SK-N-SH (cell line): ENCODE data around the gene GPR18. TPM values are rescaled to one million over a fixed set of nuclear protein-coding genes. Genes with fewer than 3 reads are reported as not detected.

ENCODE experiments used
- CTCF ChIA-PET: fragments of 300-600, 350-600 bp; formaldehyde crosslinking; extraction: SDS; loops from one replicate; lab custom pipeline; 2021; lab: Yijun Ruan, JAX
- POLR2A ChIA-PET: fragments of 350-600 bp; sonication (Branson Sonifier 250); formaldehyde crosslinking; extraction: SDS; loops from one replicate; lab custom pipeline; 2020; ENCODE audit warnings: antibody characterized with exemption, inconsistent platforms; lab: Yijun Ruan, JAX
- DNase-seq: peaks from one replicate; pipeline ENCODE4 v3.0.0; 2012
- H2AFZ ChIP-seq: fragments of 200-600 bp; sonication (generic); 2 replicates; pipeline ENCODE4 v1.8.1; 2016; ENCODE audit warnings: antibody characterized with exemption, mild to moderate bottlenecking, low read depth
- H3F3A ChIP-seq: fragments of 200-600 bp; sonication (generic); replicated peaks from 2 replicates; pipeline ENCODE3; 2016; ENCODE audit warnings: antibody characterized with exemption, mild to moderate bottlenecking; ENCODE audit not compliant: insufficient read depth
- H3K27ac ChIP-seq, 2 experiments: fragments of 200-500 bp in 1 of 2; fragments of 200-600 bp in 1 of 2; sonication (Bioruptor generic) in 1 of 2; sonication (generic), shearing (Covaris generic) in 1 of 2; 2 replicates each; pipeline versions ENCODE4 v1.5.1 to v1.6.1; 2014 to 2016; ENCODE audit warnings: low read depth in 2 of 2, inconsistent platforms in 1 of 2, low read length in 1 of 2, mild to moderate bottlenecking in 1 of 2, mixed read lengths in 1 of 2
- H3K27me3 ChIP-seq: fragments of 200-600 bp; sonication (generic), shearing (Covaris generic); 2 replicates; pipeline ENCODE4 v1.6.1; 2016; ENCODE audit warnings: mixed run types; ENCODE audit not compliant: insufficient read depth
- H3K36me3 ChIP-seq, 2 experiments: fragments of 200-500 bp in 1 of 2; fragments of 200-600 bp in 1 of 2; sonication (Bioruptor generic) in 1 of 2; sonication (generic) in 1 of 2; replicated peaks in 1 of 2; 2 replicates each; pipeline versions ENCODE3 to v1.5.1; 2014 to 2016; ENCODE audit warnings: low read length in 1 of 2, mild to moderate bottlenecking in 1 of 2; ENCODE audit not compliant: insufficient read depth in 2 of 2, control insufficient read depth in 1 of 2
- H3K4me1 ChIP-seq, 2 experiments: fragments of 200-500 bp in 1 of 2; fragments of 200-600 bp in 1 of 2; sonication (Bioruptor generic) in 1 of 2; sonication (generic), shearing (Covaris generic) in 1 of 2; 2 replicates each; pipeline versions ENCODE4 v1.5.1 to v1.6.1; 2014 to 2016; ENCODE audit warnings: low read depth in 1 of 2, low read length in 1 of 2, mixed run types in 1 of 2; ENCODE audit not compliant: insufficient read depth in 2 of 2, control insufficient read depth in 1 of 2
- H3K4me2 ChIP-seq: fragments of 200-600 bp; sonication (generic), shearing (Covaris generic); 2 replicates; pipeline ENCODE4 v1.6.1; 2017; ENCODE audit warnings: mixed run types
- H3K4me3 ChIP-seq, 2 experiments: fragments of 200-500 bp in 1 of 2; fragments of 200-600 bp in 1 of 2; sonication (Bioruptor generic) in 1 of 2; sonication (generic), shearing (Covaris generic) in 1 of 2; 2 replicates each; pipeline versions ENCODE4 v1.5.1 to v1.8.1; 2014 to 2016; ENCODE audit warnings: low read depth in 2 of 2, inconsistent platforms in 1 of 2, low read length in 1 of 2, mild to moderate bottlenecking in 1 of 2, mixed read lengths in 1 of 2, moderate library complexity in 1 of 2
- H3K79me2 ChIP-seq: fragments of 200-600 bp; sonication (generic); 2 replicates; pipeline ENCODE4 v1.8.1; 2017; ENCODE audit warnings: mild to moderate bottlenecking; ENCODE audit not compliant: insufficient read depth
- H3K9ac ChIP-seq: fragments of 200-600 bp; sonication (generic); 2 replicates; pipeline ENCODE4 v1.6.1; 2017; ENCODE audit warnings: mixed run types
- H3K9me2 ChIP-seq: fragments of 200-600 bp; sonication (generic); 2 replicates; pipeline ENCODE4 v1.6.1; 2017; ENCODE audit warnings: mixed run types
- H3K9me3 ChIP-seq: fragments of 200-600 bp; sonication (generic); 2 replicates; pipeline ENCODE4 v1.6.1; 2017; ENCODE audit warnings: mixed run types, mild to moderate bottlenecking, moderate library complexity
- H4K20me1 ChIP-seq: fragments of 200-600 bp; sonication (generic); 2 replicates; pipeline ENCODE4 v1.6.1; 2017; ENCODE audit warnings: mild to moderate bottlenecking, mixed run types; ENCODE audit not compliant: insufficient read depth
- CHD2 ChIP-seq: fragments of 150-350 bp; IDR thresholded peaks from 2 replicates; pipeline ENCODE4 v1.6.1; 2018; ENCODE audit warnings: low read length; ENCODE audit not compliant: partially characterized antibody
- ELF1 ChIP-seq: IDR thresholded peaks from 2 replicates; pipeline ENCODE4 v1.4.0; 2012
- FOSL2 ChIP-seq: IDR thresholded peaks from 2 replicates; pipeline ENCODE4 v1.4.0; 2012; ENCODE audit warnings: low read depth, mild to moderate bottlenecking, moderate library complexity, borderline replicate concordance
- MEF2A ChIP-seq: IDR thresholded peaks from 2 replicates; pipeline ENCODE4 v1.4.0; 2012; ENCODE audit warnings: low read depth, borderline replicate concordance
- POLR2AphosphoS5 ChIP-seq: IDR thresholded peaks from 2 replicates; pipeline ENCODE4 v1.6.1; 2012; ENCODE audit warnings: low read depth, low read length
- RAD21 ChIP-seq: IDR thresholded peaks from 2 replicates; pipeline ENCODE4 v1.6.1; 2012; ENCODE audit warnings: mild to moderate bottlenecking, low read length
- RCOR1 ChIP-seq: fragments of 150-350 bp; IDR thresholded peaks from 2 replicates; pipeline ENCODE4 v1.6.1; 2017; ENCODE audit warnings: antibody characterized with exemption, low read length
- RFX5 ChIP-seq: IDR thresholded peaks from 2 replicates; pipeline ENCODE4 v1.6.1; 2012; ENCODE audit warnings: mild to moderate bottlenecking, improper control_type of control experiment, low read length
- RXRA ChIP-seq: IDR thresholded peaks from 2 replicates; pipeline ENCODE4 v1.4.0; 2012; ENCODE audit warnings: low read depth, mild to moderate bottlenecking, borderline replicate concordance
- SIN3A ChIP-seq: IDR thresholded peaks from 2 replicates; pipeline ENCODE4 v1.6.1; 2012; ENCODE audit warnings: low read depth, mild to moderate bottlenecking, low read length, moderate library complexity, borderline replicate concordance
- TCF12 ChIP-seq: IDR thresholded peaks from 2 replicates; pipeline ENCODE4 v1.4.0; 2012
- YY1 ChIP-seq: IDR thresholded peaks from 2 replicates; pipeline ENCODE4 v1.4.0; 2012; ENCODE audit warnings: low read depth, mild to moderate bottlenecking
- WGBS: methylation state at CpG from one replicate; pipeline ENCODE4 v1.1.6; 2017; ENCODE audit warnings: low lambda C conversion rate; 5-methylcytosine and 5-hydroxymethylcytosine counted together
- polyA plus RNA-seq, 3 experiments: library from polyadenylated mRNA; depleted of rRNA; stranded (reverse); fragments of >200 nt; gene quantifications; 2 replicates each; pipeline ENCODE4 v1.2.3, GENCODE V29; 2012
- TF ChIP-seq, protein P1 (sequence below): fragments of 150-350 bp; IDR thresholded peaks from 2 replicates; pipeline ENCODE4 v1.6.1; 2016; ENCODE audit warnings: mild to moderate bottlenecking, low read depth, low read length
- TF ChIP-seq, protein P2 (sequence below): IDR thresholded peaks from 2 replicates; pipeline ENCODE4 v1.4.0; 2012; ENCODE audit warnings: low read depth, borderline replicate concordance
- TF ChIP-seq, protein P3 (sequence below): IDR thresholded peaks from 2 replicates; pipeline ENCODE4 v1.6.1; 2012; ENCODE audit warnings: mild to moderate bottlenecking, low read depth, low read length, moderate library complexity

GPR18 gene
- polyA plus RNA-seq, 1 of the 3 experiments (the other 2 are of a cell fraction) = not detected

DNA sequence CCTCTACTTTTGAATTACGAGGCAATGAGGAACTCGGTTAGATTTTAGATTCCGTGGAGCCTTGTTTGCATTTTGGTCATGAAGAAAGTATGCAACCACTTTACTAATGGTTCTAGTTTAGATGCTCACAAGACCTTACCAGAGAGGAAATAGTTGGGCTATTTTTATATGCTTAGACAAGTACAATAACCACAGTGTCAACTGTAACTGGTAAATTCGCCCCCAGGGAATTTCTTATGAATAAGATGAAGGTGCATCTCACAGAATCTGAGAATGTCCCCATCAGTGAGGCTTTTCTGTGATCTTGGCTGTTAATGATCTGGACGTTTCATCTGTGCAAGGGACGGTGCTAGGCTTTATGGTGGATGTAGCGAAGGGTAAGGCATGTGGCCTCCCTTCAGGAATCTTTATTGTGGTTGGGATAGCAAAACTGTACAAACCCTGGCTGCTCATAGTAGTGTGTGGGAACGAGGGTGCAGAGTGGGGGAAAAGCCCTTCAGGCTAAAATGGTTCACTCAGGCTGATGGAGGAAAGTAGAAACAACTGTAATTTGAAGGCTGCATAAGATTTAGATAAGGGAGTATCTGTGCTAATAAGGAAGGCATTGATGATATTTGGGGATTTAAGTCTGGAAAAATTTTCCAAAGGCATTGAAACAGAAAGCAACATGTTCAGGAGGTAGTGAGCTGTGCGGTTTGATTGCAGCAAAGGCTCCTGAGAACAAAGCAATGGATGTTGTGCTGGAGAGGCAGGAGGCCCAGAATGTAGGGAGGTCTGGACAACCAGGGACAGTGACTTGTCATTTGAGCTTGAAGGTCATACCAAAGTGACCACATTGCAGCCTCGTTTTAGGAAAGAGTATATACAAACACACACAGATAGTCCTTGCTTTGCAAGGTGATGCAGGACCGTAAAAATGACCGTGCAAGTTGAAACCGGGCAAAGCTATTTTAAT, 29.2 kb downstream of the GPR18 start:
- Histone ChIP-seq H3K36me3 (no peaks in the 10 kb centered on the region), H3K9ac (peak overlapping the region; percentile 7; the same call in 1 of the 2 replicates), H4K20me1 (no peaks in the 10 kb centered on the region; the same call in 1 of the 2 replicates), H2AFZ (no peak overlapping the region), H3K79me2 (peaks cover 76% of the 10 kb centered on the region), H3K9me3 (no peaks in the 10 kb centered on the region), H3K4me2 (peak overlapping the region; percentile 66), H3K4me3 (peak overlapping the region in 1 of 2 experiments; percentile 34; a peak in 1 of 4 replicates), H3K27me3 (no peaks in the 10 kb centered on the region), H3F3A (peaks cover 17% of the 10 kb centered on the region), H3K9me2 (no peaks in the 10 kb centered on the region), H3K4me1 (peaks cover 8 to 12% of the 10 kb centered on the region in 2 experiments; a peak in 3 of 4 replicates), H3K27ac (peak overlapping the region; percentile 60 to 71)
- ChIA-PET CTCF (interaction anchor here (1.1 kb wide), 1 partner anchor 207 kb away, joined by 4 read pairs; no protein-coding TSS in a partner anchor), POLR2A (no interaction called here)
- 0 out of 2 replicates have a peak, but pooled peaks have one; percentile 63 for TF ChIP-seq MEF2A
- TF ChIP-seq, protein P1, sequence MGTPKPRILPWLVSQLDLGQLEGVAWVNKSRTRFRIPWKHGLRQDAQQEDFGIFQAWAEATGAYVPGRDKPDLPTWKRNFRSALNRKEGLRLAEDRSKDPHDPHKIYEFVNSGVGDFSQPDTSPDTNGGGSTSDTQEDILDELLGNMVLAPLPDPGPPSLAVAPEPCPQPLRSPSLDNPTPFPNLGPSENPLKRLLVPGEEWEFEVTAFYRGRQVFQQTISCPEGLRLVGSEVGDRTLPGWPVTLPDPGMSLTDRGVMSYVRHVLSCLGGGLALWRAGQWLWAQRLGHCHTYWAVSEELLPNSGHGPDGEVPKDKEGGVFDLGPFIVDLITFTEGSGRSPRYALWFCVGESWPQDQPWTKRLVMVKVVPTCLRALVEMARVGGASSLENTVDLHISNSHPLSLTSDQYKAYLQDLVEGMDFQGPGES = no peak
- TF ChIP-seq TCF12 = 0 out of 2 replicates have a peak, but pooled peaks have one; percentile 23
- TF ChIP-seq FOSL2 = peak; percentile 53; the same call in 1 of the 2 replicates
- 66% methylated on average over 13 of the region's 13 CpGs for WGBS
- DNase-seq = peak; percentile 41

DNA sequence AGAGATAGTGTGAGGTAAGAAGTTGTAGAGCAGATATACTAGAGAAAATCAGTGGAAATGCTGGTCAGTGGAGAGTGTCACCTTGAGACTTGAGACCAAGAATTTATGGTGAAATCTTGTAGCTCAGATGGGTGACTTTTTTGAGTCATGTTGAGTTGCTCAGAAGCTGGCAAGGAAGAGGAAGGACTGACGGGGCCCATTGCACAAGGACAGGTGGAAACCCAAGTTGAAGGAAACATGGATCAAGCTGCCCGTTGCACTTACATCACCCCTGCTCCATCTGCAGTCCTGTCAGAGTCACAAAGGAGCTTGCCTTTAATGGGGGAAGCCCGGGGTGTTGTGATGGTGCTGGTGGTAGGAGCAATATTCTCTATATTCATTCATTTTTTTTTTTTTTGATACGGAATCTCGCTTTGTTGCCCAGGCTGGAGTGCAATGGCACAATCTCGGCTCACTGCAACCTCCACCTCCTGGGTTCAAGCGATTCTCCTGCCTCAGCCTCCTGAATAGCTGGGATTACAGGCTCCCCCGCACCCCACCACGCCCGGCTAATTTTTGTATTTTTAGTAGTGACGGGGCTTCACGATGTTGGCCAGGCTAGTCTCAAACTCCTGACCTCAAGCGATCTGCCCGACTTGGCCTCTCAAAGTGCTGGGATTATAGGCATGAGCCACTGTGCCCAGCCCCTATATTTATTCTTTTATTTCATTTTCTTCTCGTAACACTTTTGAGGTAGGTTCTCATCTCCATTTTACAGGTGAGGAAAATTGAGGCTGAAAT, 30.1 kb downstream of the GPR18 start:
- ChIA-PET CTCF (interaction anchor here (0.6 kb wide), 1 partner anchor 467 kb away, joined by 3 read pairs; no protein-coding TSS in a partner anchor), POLR2A (no interaction called here)
- peaks cover 79% of the 10 kb centered on the region for H3K79me2 ChIP-seq
- no peaks in the 10 kb centered on the region for H3K27me3 ChIP-seq
- peaks cover 8 to 12% of the 10 kb centered on the region in 2 experiments; a peak in 3 of 4 replicates for H3K4me1 ChIP-seq
- DNase-seq = no peak
- H3K9me3 ChIP-seq = no peaks in the 10 kb centered on the region
- H4K20me1 ChIP-seq = no peaks in the 10 kb centered on the region; the same call in 1 of the 2 replicates
- peak overlapping the region in 1 of 2 experiments; percentile 71; a peak in 2 of 4 replicates for H3K27ac ChIP-seq
- H2AFZ ChIP-seq = no peak overlapping the region
- H3F3A ChIP-seq = peaks cover 17% of the 10 kb centered on the region
- H3K9ac ChIP-seq = no peak overlapping the region
- peak overlapping the region; percentile 66 for H3K4me2 ChIP-seq
- H3K9me2 ChIP-seq = no peaks in the 10 kb centered on the region
- H3K36me3 ChIP-seq = peaks cover 0 to 2% of the 10 kb centered on the region in 2 experiments
- H3K4me3 ChIP-seq = no peak overlapping the region
- WGBS = 94% methylated on average over 14 of the region's 15 CpGs
- TF ChIP-seq SIN3A (no peak), YY1 (no peak), RXRA (no peak), RFX5 (no peak), POLR2AphosphoS5 (no peak), CHD2 (no peak), ELF1 (no peak), RAD21 (no peak), RCOR1 (no peak)
- TF ChIP-seq, protein P2, sequence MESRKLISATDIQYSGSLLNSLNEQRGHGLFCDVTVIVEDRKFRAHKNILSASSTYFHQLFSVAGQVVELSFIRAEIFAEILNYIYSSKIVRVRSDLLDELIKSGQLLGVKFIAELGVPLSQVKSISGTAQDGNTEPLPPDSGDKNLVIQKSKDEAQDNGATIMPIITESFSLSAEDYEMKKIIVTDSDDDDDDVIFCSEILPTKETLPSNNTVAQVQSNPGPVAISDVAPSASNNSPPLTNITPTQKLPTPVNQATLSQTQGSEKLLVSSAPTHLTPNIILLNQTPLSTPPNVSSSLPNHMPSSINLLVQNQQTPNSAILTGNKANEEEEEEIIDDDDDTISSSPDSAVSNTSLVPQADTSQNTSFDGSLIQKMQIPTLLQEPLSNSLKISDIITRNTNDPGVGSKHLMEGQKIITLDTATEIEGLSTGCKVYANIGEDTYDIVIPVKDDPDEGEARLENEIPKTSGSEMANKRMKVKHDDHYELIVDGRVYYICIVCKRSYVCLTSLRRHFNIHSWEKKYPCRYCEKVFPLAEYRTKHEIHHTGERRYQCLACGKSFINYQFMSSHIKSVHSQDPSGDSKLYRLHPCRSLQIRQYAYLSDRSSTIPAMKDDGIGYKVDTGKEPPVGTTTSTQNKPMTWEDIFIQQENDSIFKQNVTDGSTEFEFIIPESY = no peak
- TF ChIP-seq, protein P3, sequence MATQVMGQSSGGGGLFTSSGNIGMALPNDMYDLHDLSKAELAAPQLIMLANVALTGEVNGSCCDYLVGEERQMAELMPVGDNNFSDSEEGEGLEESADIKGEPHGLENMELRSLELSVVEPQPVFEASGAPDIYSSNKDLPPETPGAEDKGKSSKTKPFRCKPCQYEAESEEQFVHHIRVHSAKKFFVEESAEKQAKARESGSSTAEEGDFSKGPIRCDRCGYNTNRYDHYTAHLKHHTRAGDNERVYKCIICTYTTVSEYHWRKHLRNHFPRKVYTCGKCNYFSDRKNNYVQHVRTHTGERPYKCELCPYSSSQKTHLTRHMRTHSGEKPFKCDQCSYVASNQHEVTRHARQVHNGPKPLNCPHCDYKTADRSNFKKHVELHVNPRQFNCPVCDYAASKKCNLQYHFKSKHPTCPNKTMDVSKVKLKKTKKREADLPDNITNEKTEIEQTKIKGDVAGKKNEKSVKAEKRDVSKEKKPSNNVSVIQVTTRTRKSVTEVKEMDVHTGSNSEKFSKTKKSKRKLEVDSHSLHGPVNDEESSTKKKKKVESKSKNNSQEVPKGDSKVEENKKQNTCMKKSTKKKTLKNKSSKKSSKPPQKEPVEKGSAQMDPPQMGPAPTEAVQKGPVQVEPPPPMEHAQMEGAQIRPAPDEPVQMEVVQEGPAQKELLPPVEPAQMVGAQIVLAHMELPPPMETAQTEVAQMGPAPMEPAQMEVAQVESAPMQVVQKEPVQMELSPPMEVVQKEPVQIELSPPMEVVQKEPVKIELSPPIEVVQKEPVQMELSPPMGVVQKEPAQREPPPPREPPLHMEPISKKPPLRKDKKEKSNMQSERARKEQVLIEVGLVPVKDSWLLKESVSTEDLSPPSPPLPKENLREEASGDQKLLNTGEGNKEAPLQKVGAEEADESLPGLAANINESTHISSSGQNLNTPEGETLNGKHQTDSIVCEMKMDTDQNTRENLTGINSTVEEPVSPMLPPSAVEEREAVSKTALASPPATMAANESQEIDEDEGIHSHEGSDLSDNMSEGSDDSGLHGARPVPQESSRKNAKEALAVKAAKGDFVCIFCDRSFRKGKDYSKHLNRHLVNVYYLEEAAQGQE = no peak
